Esophagus squamous epithelium (tissue), 5 donors: Measurements from ENCODE around the gene LHFPL4. TPM values are rescaled to one million over a fixed set of nuclear protein-coding genes. Genes with fewer than 3 reads are reported as not detected.
"Not testable (repeated sequence)": the region's sequence is repeated elsewhere in the genome, so short reads cannot be mapped to it uniquely, and the experiment has no call there.

ENCODE experiments used
- DNase-seq: peaks from one replicate; lab custom pipeline; 2025; lab: John Stamatoyannopoulos, UW
- H3K27ac ChIP-seq, 4 donors: fragments of 200-600 bp; sonication (generic); one replicate each; pipeline ENCODE4 v1.5.1; 2016 to 2019; ENCODE audit warnings: mild to moderate bottlenecking in 1 of 4
- H3K27me3 ChIP-seq, 4 donors: fragments of 200-600 bp; sonication (generic); 1 replicate in 3 of 4; 2 replicates in 1 of 4; pipeline versions ENCODE4 v1.5.1 to v1.6.0; 2017 to 2021; ENCODE audit warnings: antibody characterized with exemption in 1 of 4
- H3K36me3 ChIP-seq, 3 donors: fragments of 200-600 bp; sonication (generic); one replicate each; pipeline ENCODE4 v1.5.1; 2016 to 2019
- H3K4me1 ChIP-seq, 3 donors: fragments of 200-600 bp; sonication (generic); one replicate each; pipeline ENCODE4 v1.5.1; 2017 to 2019
- H3K4me3 ChIP-seq, 4 donors: fragments of 200-600 bp; sonication (generic); 1 replicate in 3 of 4; 2 replicates in 1 of 4; pipeline ENCODE4 v1.5.1; 2016 to 2019; ENCODE audit warnings: mild to moderate bottlenecking in 2 of 4, moderate library complexity in 1 of 4
- H3K9me3 ChIP-seq, 3 donors: fragments of 200-600 bp; sonication (generic); one replicate each; pipeline ENCODE4 v1.5.1; 2016 to 2019
- POLR2A ChIP-seq, 4 donors: fragments of 450-650 bp; IDR thresholded peaks; one replicate each; pipeline ENCODE4 v1.6.1; 2017; ENCODE audit warnings: antibody characterized with exemption in 4 of 4, mild to moderate bottlenecking in 4 of 4, moderate library complexity in 3 of 4
- WGBS, 2 donors: methylation state at CpG; one replicate each; pipeline ENCODE4 v1.1.5; 2018; 5-methylcytosine and 5-hydroxymethylcytosine counted together
- intact Hi-C: fragments of 100-400 bp; cut with DNase I; formaldehyde crosslinking; loops from one replicate; pipeline ENCODE4 v1.15.0; 2022
- total RNA-seq, 4 donors: library from RNA; depleted of rRNA; stranded (reverse); fragments of >200 nt; gene quantifications; one replicate each; pipeline ENCODE4 v1.1.0, GENCODE V29; 2016
- TF ChIP-seq, protein P1 (sequence below), 6 experiments: fragments of 450-650 bp in 4 of 6; fragments of 200-600 bp in 2 of 6; sonication (generic) in 2 of 6; IDR thresholded peaks; one replicate each; pipeline ENCODE4 v1.5.1; 2016 to 2019; ENCODE audit warnings: antibody characterized with exemption in 6 of 6, mild to moderate bottlenecking in 4 of 6, moderate library complexity in 4 of 6
- donor health status: DM: yes; HTN: yes; CAD: no.

Gene LHFPL4
- total RNA-seq, 4 donors from 2014 or later = 0.23 TPM; not detected in 3

DNA sequence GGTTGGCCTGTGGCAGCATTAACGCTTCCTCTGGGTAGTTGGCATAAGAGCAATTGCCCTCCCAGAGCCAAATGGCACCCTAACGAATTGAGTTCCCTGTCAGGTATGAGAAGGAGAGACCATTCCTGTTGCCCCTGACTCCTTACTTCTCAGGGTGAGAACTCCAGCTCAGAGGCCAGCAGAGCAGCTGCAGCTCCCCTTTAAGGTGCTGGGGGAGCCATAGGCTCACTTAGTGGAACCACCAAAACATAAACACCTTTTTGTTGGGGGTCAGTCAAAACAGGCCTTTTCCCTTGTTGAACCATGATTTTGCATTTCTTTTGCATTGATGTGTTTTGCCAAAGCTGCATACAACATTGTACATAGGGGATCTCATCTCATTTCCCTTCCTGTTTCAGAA lies 28.1 kb upstream of the LHFPL4 start:
- whole genome bisulfite sequencing, 2 donors = 46 to 60% methylated on average over 2 of the region's 2 CpGs
- H3K36me3 ChIP-seq = no peaks in the 10 kb centered on the region
- no peaks in the 10 kb centered on the region for H3K27me3 ChIP-seq
- no peak overlapping the region for H3K27ac ChIP-seq
- no peaks in the 10 kb centered on the region for H3K4me1 ChIP-seq
- H3K9me3 ChIP-seq = peaks cover 0 to 6% (median 3%) of the 10 kb centered on the region in 3 donors
- TF ChIP-seq, protein P1, sequence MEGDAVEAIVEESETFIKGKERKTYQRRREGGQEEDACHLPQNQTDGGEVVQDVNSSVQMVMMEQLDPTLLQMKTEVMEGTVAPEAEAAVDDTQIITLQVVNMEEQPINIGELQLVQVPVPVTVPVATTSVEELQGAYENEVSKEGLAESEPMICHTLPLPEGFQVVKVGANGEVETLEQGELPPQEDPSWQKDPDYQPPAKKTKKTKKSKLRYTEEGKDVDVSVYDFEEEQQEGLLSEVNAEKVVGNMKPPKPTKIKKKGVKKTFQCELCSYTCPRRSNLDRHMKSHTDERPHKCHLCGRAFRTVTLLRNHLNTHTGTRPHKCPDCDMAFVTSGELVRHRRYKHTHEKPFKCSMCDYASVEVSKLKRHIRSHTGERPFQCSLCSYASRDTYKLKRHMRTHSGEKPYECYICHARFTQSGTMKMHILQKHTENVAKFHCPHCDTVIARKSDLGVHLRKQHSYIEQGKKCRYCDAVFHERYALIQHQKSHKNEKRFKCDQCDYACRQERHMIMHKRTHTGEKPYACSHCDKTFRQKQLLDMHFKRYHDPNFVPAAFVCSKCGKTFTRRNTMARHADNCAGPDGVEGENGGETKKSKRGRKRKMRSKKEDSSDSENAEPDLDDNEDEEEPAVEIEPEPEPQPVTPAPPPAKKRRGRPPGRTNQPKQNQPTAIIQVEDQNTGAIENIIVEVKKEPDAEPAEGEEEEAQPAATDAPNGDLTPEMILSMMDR (IDR thresholded peaks at IDR 0.05) = no peak
- no peak for TF ChIP-seq POLR2A (IDR thresholded peaks at IDR 0.05)
- intact Hi-C loops = no loop called here
- no peak overlapping the region for H3K4me3 ChIP-seq
- DNase-seq = no peak

DNA sequence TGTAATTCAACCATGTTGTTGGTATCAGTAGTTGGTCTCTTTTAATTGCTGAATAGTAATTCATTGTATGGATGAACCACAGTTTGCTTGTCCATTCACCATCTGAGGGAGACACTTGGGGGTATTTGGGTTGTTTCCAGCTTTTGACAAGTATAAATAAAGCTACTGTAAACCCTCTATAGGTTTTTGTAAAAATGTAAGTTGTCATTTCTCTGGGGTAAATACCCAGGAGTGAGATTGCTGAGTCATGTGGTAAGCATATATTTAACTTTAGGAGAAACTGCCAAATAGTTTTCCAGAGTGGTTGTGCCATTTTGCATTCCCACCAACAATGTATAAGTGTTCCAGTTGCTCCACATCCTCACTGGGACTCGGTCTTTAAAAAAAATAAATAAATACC lies 15.4 kb upstream of the LHFPL4 start:
- H3K27me3 ChIP-seq = peaks cover 0 to 15% (median 0%) of the 10 kb centered on the region in 4 donors
- no peak overlapping the region for H3K27ac ChIP-seq
- WGBS, 2 donors = 86 to 89% methylated on average over 1 of the region's 1 CpG
- DNase-seq = no peak
- no peaks in the 10 kb centered on the region for H3K36me3 ChIP-seq
- H3K4me1 ChIP-seq = no peaks in the 10 kb centered on the region
- H3K9me3 ChIP-seq = peaks cover 0 to 13% (median 4%) of the 10 kb centered on the region in 3 donors
- no peak for TF ChIP-seq POLR2A (IDR thresholded peaks at IDR 0.05)
- TF ChIP-seq, protein P1 (IDR thresholded peaks at IDR 0.05) = no peak
- no peak overlapping the region for H3K4me3 ChIP-seq
- intact Hi-C loops = no loop called here

DNA sequence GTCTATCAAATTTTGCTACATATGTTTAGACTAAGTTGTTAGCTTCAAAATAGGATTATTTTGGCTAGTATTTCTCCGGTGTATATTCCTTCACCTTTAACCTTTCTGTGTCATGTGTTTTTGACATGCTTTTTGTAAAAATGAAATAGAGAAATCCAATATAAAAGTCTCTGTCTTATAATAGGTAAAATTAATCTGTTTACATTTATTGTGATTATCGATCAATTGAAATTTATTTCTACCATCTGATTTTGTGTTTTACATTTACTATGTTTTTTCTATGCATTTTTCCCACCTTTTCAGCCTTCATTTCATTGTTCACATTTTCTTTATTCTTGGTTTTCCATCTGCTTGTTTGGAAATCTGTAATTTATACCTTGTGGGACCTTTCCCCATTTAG lies 11.7 kb upstream of the LHFPL4 start:
- Histone ChIP-seq H3K4me1 (no peaks in the 10 kb centered on the region), H3K4me3 (no peak overlapping the region), H3K27me3 (no peaks in the 10 kb centered on the region), H3K9me3 (peaks cover 0 to 13% (median 4%) of the 10 kb centered on the region in 3 donors), H3K27ac (no peak overlapping the region), H3K36me3 (no peaks in the 10 kb centered on the region)
- no peak for TF ChIP-seq POLR2A (IDR thresholded peaks at IDR 0.05)
- TF ChIP-seq, protein P1 (IDR thresholded peaks at IDR 0.05) = no peak
- 90% methylated on average over 2 of the region's 2 CpGs for WGBS, 2 donors
- intact Hi-C loops = no loop called here
- no peak for DNase-seq

DNA sequence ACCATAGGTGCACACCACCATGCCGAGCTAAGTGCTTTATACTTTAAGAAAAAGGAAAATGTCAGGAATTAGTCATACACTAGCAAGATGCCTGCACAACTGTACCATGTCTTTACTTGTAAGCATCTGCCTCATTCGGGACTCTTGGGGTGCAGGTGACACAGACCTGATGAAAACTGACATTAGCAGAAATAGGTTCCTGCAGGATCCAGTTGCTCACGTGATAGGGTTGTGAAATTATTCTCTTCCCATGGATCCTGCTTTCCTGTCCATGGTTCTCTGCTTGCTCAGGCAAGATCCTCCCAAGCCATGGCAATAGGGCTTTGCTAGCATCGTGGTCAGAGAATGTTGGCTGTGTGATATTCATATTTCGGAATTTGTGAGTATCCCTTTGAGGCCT lies 10.2 kb upstream of the LHFPL4 start:
- DNase-seq = no peak
- Histone ChIP-seq H3K27ac (no peak overlapping the region), H3K4me3 (no peak overlapping the region), H3K27me3 (no peaks in the 10 kb centered on the region), H3K9me3 (peaks cover 0 to 13% (median 4%) of the 10 kb centered on the region in 3 donors), H3K4me1 (no peaks in the 10 kb centered on the region), H3K36me3 (no peaks in the 10 kb centered on the region)
- intact Hi-C loops = no loop called here
- WGBS, 2 donors = 37 to 52% methylated on average over 5 of the region's 5 CpGs
- no peak for TF ChIP-seq POLR2A (IDR thresholded peaks at IDR 0.05)
- TF ChIP-seq, protein P1 (IDR thresholded peaks at IDR 0.05) = no peak

DNA sequence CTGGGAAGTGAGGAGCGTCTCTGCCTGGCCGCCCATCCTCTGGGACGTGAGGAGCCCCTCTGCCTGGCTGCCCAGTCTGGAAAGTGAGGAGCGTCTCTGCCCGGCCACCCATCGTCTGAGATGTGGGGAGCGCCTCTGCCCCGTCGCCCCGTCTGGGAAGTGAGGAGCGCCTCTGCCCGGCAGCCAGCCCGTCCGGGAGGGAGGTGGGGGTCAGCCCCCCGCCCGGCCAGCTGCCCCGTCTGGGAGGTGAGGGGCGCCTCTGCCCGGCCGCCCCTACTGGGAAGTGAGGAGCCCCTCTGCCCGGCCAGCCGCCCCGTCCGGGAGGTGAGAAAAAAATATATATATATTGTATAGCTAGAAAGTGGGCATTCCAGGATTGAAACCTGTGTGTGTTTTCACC lies 6.4 kb upstream of the LHFPL4 start:
- peaks cover 0 to 14% (median 0%) of the 10 kb centered on the region in 4 donors for H3K27me3 ChIP-seq
- DNase-seq, H3K27ac ChIP-seq, H3K4me3 ChIP-seq, intact Hi-C loops, H3K9me3 ChIP-seq, H3K36me3 ChIP-seq, H3K4me1 ChIP-seq: not testable (repeated sequence)
- no CpG with 5 or more reads among the region's 24 CpGs for WGBS, 2 donors
